ENCODE measurements around the gene NHLRC1.

Gene NHLRC1

DNA sequence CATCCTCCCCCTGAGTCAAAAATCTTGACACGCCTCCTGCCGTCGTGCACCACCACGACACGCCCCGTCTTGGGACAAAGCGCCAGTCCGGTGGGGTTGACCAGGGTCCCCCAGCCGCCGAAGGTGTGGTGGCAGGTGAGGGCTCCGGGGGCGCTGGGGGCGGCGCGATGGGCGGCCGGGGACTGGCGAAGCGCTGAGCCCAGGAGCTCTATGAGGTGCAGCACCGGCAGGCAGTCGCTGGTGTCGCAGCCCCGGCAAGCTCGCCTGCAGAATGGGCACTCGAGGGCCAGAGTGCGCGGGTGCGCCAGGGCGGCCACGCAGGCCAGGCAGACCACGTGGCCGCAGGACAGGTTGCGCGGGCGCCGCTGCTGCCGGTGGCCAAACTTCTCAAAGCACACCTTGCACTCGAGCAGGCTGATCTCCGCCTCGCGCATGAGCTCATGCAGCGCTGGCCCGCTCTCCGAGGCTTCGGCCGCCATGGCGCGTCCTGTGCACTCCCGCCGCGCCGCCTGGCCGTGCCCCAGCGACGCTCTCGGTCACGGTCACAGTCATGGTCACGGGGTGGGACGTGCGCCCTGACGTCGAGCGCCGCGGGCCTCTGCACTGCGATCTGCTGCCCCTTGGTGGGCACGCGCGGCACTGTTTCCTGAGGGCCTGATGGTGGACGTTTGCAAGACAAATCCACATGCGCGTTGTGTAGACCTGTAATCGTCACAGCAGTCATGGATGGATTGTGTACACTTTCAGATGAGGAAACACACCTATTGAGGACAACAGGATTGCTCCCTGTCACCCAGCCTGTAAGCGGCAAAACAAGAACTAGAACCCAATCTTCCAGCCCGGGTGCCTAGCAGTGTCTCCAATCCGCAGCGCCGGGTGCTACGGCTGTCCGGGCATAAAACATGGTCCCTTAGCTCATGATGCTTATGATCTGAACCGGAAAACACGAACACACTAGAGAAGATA is at the start of gene NHLRC1:
Gene NHLRC1 (minus strand): TSS at position 550 of the 966 bp plus-strand sequence. CDS start 71 bp downstream, at position 479.
- TF ChIP-seq, protein P1, sequence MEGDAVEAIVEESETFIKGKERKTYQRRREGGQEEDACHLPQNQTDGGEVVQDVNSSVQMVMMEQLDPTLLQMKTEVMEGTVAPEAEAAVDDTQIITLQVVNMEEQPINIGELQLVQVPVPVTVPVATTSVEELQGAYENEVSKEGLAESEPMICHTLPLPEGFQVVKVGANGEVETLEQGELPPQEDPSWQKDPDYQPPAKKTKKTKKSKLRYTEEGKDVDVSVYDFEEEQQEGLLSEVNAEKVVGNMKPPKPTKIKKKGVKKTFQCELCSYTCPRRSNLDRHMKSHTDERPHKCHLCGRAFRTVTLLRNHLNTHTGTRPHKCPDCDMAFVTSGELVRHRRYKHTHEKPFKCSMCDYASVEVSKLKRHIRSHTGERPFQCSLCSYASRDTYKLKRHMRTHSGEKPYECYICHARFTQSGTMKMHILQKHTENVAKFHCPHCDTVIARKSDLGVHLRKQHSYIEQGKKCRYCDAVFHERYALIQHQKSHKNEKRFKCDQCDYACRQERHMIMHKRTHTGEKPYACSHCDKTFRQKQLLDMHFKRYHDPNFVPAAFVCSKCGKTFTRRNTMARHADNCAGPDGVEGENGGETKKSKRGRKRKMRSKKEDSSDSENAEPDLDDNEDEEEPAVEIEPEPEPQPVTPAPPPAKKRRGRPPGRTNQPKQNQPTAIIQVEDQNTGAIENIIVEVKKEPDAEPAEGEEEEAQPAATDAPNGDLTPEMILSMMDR (IDR thresholded peaks at IDR 0.05): peak; percentile 93
- H3K27me3 ChIP-seq: no peaks in the 10 kb centered on the region
- no peaks in the 10 kb centered on the region for H3K36me3 ChIP-seq
- peak within 1 kb of the TSS; percentile 47 for H3K27ac ChIP-seq
- peaks cover 11 to 12% of the 10 kb centered on the region in 2 experiments for H3K4me1 ChIP-seq (ENCODE audit: control insufficient read depth in 1 of 2, insufficient read depth in 1 of 2, low read depth in 1 of 2, low read length in 1 of 2)
- no peaks in the 10 kb centered on the region for H3K9me3 ChIP-seq
- peak within 1 kb of the TSS; percentile 72 to 85 for H3K4me3 ChIP-seq (ENCODE audit: low read depth in 1 of 2, low read length in 1 of 2)

DNA sequence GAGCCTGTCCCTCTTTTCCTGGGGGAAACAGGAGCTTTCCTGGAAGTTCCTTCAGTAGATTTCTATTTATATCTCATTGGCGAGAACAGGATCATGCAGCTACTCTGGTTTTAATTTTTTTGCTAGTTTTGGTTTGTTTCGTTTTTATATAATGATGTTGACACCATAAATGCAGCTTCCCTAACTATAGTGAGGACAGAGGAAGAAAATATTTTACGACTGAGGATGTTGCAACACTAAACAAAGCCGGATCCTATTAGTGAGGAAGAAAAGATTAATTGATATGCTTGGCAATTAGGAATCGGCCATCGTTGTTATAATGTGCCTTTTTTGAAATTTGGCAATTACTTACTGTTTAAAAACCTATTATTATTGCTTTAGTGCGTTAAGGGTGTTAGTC is 49.4 kb upstream of the NHLRC1 start:
- Histone ChIP-seq H3K4me3 (ENCODE audit: low read depth in 1 of 2, low read length in 1 of 2) (no peak overlapping the region), H3K27me3 (no peaks in the 10 kb centered on the region), H3K27ac (peak overlapping the region; percentile 80), H3K9me3 (no peaks in the 10 kb centered on the region), H3K36me3 (peaks cover 69% of the 10 kb centered on the region), H3K4me1 (ENCODE audit: control insufficient read depth in 1 of 2, insufficient read depth in 1 of 2, low read depth in 1 of 2, low read length in 1 of 2) (peaks cover 15 to 23% of the 10 kb centered on the region in 2 experiments)
- TF ChIP-seq, protein P1 (IDR thresholded peaks at IDR 0.05): no peak

DNA sequence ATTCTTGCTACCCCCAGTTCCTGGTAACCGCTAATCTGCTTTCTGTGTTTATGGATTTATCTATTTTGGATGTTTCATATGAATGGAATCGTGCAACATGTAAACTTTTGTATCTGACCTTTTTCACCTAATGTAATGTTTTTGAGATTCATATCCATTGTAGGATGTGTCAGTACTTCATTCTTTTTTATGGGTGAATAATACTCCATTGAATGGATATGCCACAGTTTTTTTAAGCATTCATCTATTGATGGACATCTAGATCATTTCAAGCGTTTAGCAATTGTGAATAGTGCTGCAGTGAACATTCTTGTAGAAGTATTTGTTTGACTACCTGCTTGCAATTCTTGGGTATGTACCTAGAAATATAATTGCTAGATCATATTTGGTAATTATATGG is 45.8 kb upstream of the NHLRC1 start:
- Histone ChIP-seq H3K9me3 (no peaks in the 10 kb centered on the region), H3K27ac (no peak overlapping the region), H3K4me1 (ENCODE audit: control insufficient read depth in 1 of 2, insufficient read depth in 1 of 2, low read depth in 1 of 2, low read length in 1 of 2) (peaks cover 23 to 24% of the 10 kb centered on the region in 2 experiments), H3K4me3 (ENCODE audit: low read depth in 1 of 2, low read length in 1 of 2) (no peak overlapping the region), H3K27me3 (no peaks in the 10 kb centered on the region), H3K36me3 (peaks cover 88% of the 10 kb centered on the region)
- TF ChIP-seq, protein P1 (IDR thresholded peaks at IDR 0.05): no peak

DNA sequence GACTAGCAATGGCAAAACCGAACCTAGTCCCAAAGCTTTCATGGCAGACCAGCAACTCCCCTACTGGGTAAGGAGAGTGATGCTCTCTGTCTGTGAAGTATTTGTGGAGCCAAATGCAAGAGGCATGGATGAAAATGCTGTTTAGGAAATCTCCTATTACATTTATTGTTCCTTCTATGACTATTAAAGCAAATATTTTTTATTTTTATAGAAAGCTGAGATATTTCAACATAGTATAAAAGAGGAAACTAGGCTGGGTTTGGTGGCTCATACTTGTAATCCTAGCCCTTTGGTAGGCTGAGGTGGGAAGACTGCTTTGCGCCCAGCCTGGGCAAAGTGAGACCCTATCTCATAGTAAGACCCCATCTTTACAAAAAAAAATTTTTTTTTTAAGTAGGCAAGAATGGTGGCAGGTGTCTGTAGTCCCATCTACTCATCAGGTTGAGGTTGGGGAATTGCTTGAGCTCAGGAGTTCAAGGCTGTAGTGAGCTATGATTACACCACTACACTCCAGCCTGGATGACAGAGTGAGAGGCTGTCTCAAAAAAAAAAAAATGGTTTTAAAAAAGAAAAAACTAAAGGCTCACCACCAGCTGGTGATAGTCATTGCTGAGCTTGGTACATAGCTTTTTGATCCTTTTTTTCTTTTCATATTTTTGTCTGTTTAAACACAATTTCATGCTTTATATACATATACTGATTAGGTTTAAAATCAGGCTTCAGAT is 44.0 kb upstream of the NHLRC1 start:
- peaks cover 12 to 14% of the 10 kb centered on the region in 2 experiments for H3K4me1 ChIP-seq (ENCODE audit: control insufficient read depth in 1 of 2, insufficient read depth in 1 of 2, low read depth in 1 of 2, low read length in 1 of 2)
- no peaks in the 10 kb centered on the region for H3K27me3 ChIP-seq
- H3K9me3 ChIP-seq: no peaks in the 10 kb centered on the region
- H3K36me3 ChIP-seq: peaks cover 92% of the 10 kb centered on the region
- H3K27ac ChIP-seq: peak overlapping the region; percentile 41
- TF ChIP-seq, protein P1 (IDR thresholded peaks at IDR 0.05): no peak
- no peak overlapping the region for H3K4me3 ChIP-seq (ENCODE audit: low read depth in 1 of 2, low read length in 1 of 2)

DNA sequence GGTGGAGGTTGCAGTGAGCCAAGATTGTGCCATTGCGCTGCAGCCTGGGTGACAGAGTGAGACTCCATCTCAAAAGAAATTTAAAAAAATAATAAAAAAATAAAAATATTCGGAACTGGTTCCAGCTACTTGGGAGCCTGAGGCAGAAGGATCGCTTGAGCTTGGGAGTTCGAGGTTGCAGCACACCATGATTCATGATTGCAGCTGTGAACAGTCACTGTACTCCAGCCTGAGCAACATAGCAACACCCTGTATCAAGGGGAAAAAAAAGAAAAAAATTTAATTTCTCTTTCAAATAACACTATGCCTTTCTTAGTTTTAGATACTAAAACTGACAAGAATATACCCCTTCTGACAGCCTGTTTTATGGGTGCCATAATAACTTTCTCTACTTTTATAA is 43.3 kb upstream of the NHLRC1 start:
- H3K36me3 ChIP-seq: peaks cover 92% of the 10 kb centered on the region
- TF ChIP-seq, protein P1 (IDR thresholded peaks at IDR 0.05): no peak
- H3K27me3 ChIP-seq: no peaks in the 10 kb centered on the region
- H3K27ac ChIP-seq: peak overlapping the region; percentile 41
- peaks cover 16 to 18% of the 10 kb centered on the region in 2 experiments for H3K4me1 ChIP-seq (ENCODE audit: control insufficient read depth in 1 of 2, insufficient read depth in 1 of 2, low read depth in 1 of 2, low read length in 1 of 2)
- no peak overlapping the region for H3K4me3 ChIP-seq (ENCODE audit: low read depth in 1 of 2, low read length in 1 of 2)
- H3K9me3 ChIP-seq: no peaks in the 10 kb centered on the region
